CD14-positive monocyte (primary cell): Measurements from ENCODE around the gene TOM1L2. TPM values are rescaled to one million over a fixed set of nuclear protein-coding genes. Genes with fewer than 3 reads are reported as not detected.
"Not testable (repeated sequence)": the region's sequence is repeated elsewhere in the genome, so short reads cannot be mapped to it uniquely, and the experiment has no call there.

Experiments used
- DNase-seq, 3 donors: peaks; one replicate each; pipeline ENCODE4 v3.0.0-alpha.2; 2011 to 2022
- H2AFZ ChIP-seq: 2 replicates; pipeline ENCODE4 v1.6.0; 2012; ENCODE audit warnings: mild to moderate bottlenecking, low read depth, low read length, inconsistent platforms; ENCODE audit not compliant: insufficient read depth, poor library complexity, severe bottlenecking
- H3K27ac ChIP-seq, 2 donors: 1 replicate in 1 of 2; 2 replicates in 1 of 2; pipeline ENCODE4 v1.5.1; 2012 to 2013; ENCODE audit warnings: low read length in 2 of 2, control low read depth in 1 of 2, inconsistent platforms in 1 of 2, low read depth in 1 of 2, mild to moderate bottlenecking in 1 of 2
- H3K27me3 ChIP-seq, 2 donors: one replicate each; pipeline versions ENCODE4 v1.6.0 to v1.6.1; 2011 to 2013; ENCODE audit warnings: low read length in 2 of 2; ENCODE audit not compliant: control insufficient read depth in 2 of 2, insufficient read depth in 2 of 2
- H3K36me3 ChIP-seq, 2 donors: replicated peaks in 1 of 2; 1 replicate in 1 of 2; 2 replicates in 1 of 2; pipeline versions ENCODE4 v1.5.1 to v1.6.1; 2012 to 2013; ENCODE audit warnings: low read length in 2 of 2, control low read depth in 1 of 2, inconsistent platforms in 1 of 2, mild to moderate bottlenecking in 1 of 2; ENCODE audit not compliant: insufficient read depth in 2 of 2, control insufficient read depth in 1 of 2
- H3K4me1 ChIP-seq, 2 donors: 1 replicate in 1 of 2; 2 replicates in 1 of 2; pipeline versions ENCODE4 v1.5.1 to v1.6.1; 2012 to 2013; ENCODE audit warnings: low read length in 2 of 2, control low read depth in 1 of 2, inconsistent platforms in 1 of 2, mild to moderate bottlenecking in 1 of 2, moderate library complexity in 1 of 2; ENCODE audit not compliant: insufficient read depth in 2 of 2, control insufficient read depth in 1 of 2
- H3K4me2 ChIP-seq: replicated peaks from 2 replicates; pipeline ENCODE3; 2012; ENCODE audit warnings: low read length, moderate library complexity, mild to moderate bottlenecking; ENCODE audit not compliant: poor library complexity, severe bottlenecking; ENCODE audit errors: extremely low read depth
- H3K4me3 ChIP-seq, 3 experiments: fragments of 200-600 bp in 1 of 3; sonication (generic) in 1 of 3; replicated peaks in 1 of 3; 1 replicate in 2 of 3; 2 replicates in 1 of 3; pipeline ENCODE4 v1.5.1; 2011 to 2013; ENCODE audit warnings: low read length in 3 of 3, mild to moderate bottlenecking in 3 of 3, control low read depth in 2 of 3, low read depth in 2 of 3, inconsistent platforms in 1 of 3, moderate library complexity in 1 of 3
- H3K79me2 ChIP-seq: 2 replicates; pipeline ENCODE4 v1.6.0; 2012; ENCODE audit warnings: mild to moderate bottlenecking, control low read depth, inconsistent platforms, low read length, moderate library complexity; ENCODE audit not compliant: insufficient read depth
- H3K9ac ChIP-seq: 2 replicates; pipeline ENCODE4 v1.6.0; 2017; ENCODE audit warnings: low read length, mild to moderate bottlenecking; ENCODE audit not compliant: insufficient read depth, poor library complexity, severe bottlenecking
- H3K9me3 ChIP-seq, 2 donors: replicated peaks in 1 of 2; 1 replicate in 1 of 2; 2 replicates in 1 of 2; pipeline versions ENCODE4 v1.5.1 to v1.6.1; 2012 to 2013; ENCODE audit warnings: low read length in 2 of 2, control low read depth in 1 of 2; ENCODE audit not compliant: control insufficient read depth in 1 of 2, insufficient read depth in 1 of 2
- H4K20me1 ChIP-seq: 2 replicates; pipeline ENCODE4 v1.6.0; 2012; ENCODE audit warnings: mild to moderate bottlenecking, low read length, control low read depth, moderate library complexity; ENCODE audit not compliant: insufficient read depth
- H3K27ac Mint-ChIP-seq, 7 donors: one replicate each; pipeline ENCODE4 v1.8.0; 2020; ENCODE audit warnings: mild to moderate bottlenecking in 7 of 7, mixed read lengths in 7 of 7, moderate library complexity in 6 of 7, inconsistent platforms in 2 of 7
- H3K27me3 Mint-ChIP-seq, 3 donors: one replicate each; pipeline ENCODE4 v1.8.0; 2021 to 2022; ENCODE audit warnings: low read depth in 3 of 3, mild to moderate bottlenecking in 3 of 3, mixed read lengths in 3 of 3, moderate library complexity in 3 of 3, inconsistent platforms in 1 of 3
- H3K36me3 Mint-ChIP-seq, 2 donors: one replicate each; pipeline ENCODE4 v1.8.0; 2020; ENCODE audit warnings: mixed read lengths in 2 of 2, inconsistent platforms in 1 of 2, mild to moderate bottlenecking in 1 of 2
- H3K4me1 Mint-ChIP-seq: one replicate; pipeline ENCODE4 v1.8.0; 2020; ENCODE audit warnings: mild to moderate bottlenecking, mixed read lengths
- H3K4me3 Mint-ChIP-seq, 2 donors: one replicate each; pipeline ENCODE4 v1.8.0; 2020; ENCODE audit warnings: mild to moderate bottlenecking in 2 of 2, mixed read lengths in 2 of 2, moderate library complexity in 1 of 2
- H3K9me3 Mint-ChIP-seq, 7 donors: one replicate each; pipeline ENCODE4 v1.8.0; 2020 to 2022; ENCODE audit warnings: mixed read lengths in 7 of 7, mild to moderate bottlenecking in 6 of 7, moderate library complexity in 6 of 7, inconsistent platforms in 2 of 7
- WGBS: methylation state at CpG from one replicate; pipeline ENCODE4 v1.1.5; 2013; ENCODE audit warnings: missing lambda C conversion rate; ENCODE audit not compliant: insufficient coverage; 5-methylcytosine and 5-hydroxymethylcytosine counted together
- intact Hi-C, 2 donors: fragments of 100-400 bp; cut with micrococcal nuclease; formaldehyde crosslinking; loops; one replicate each; pipeline versions ENCODE4 v1.15.0 to v1.15.1; 2023
- polyA plus RNA-seq, 3 donors: library from polyadenylated mRNA; depleted of rRNA in 1 of 3; unstranded in 2 of 3; stranded (reverse) in 1 of 3; fragments of 300-500 nt in 2 of 3; fragments of >200 nt in 1 of 3; fragmentation: Illumina TruSeq in 2 of 3; gene quantifications; 1 replicate in 2 of 3; 2 replicates in 1 of 3; pipeline ENCODE4 v1.2.3, GENCODE V29; 2012 to 2021
- TF ChIP-seq, protein P1 (sequence below): fragments of 200-600 bp; IDR thresholded peaks from one replicate; pipeline ENCODE4 v1.8.0; 2022; ENCODE audit warnings: antibody characterized with exemption, mild to moderate bottlenecking

The TOM1L2 gene
- polyA plus RNA-seq, 3 donors: 1.7 to 28.2 (median 2.8) TPM

- Histone ChIP-seq H3K4me3 (no peak overlapping the region), H2AFZ (no peak overlapping the region), H3K9me3 (no peaks in the 10 kb centered on the region), H4K20me1 (peaks cover 11% of the 10 kb centered on the region), H3K27me3 (no peaks in the 10 kb centered on the region), H3K4me2 (no peak overlapping the region), H3K4me1 (no peaks in the 10 kb centered on the region), H3K27ac (no peak overlapping the region), H3K79me2 (no peaks in the 10 kb centered on the region), H3K9ac (no peak overlapping the region), H3K36me3 (peaks cover 34 to 61% of the 10 kb centered on the region in 2 donors)
- Mint-ChIP-seq H3K27ac (peak overlapping the region in 1 of 7 donors; percentile 13), H3K27me3 (peaks cover 0 to 2% (median 0%) of the 10 kb centered on the region in 3 donors), H3K4me3 (no peak overlapping the region), H3K4me1 (no peaks in the 10 kb centered on the region), H3K36me3 (peaks cover 39 to 50% of the 10 kb centered on the region in 2 donors), H3K9me3 (no peaks in the 10 kb centered on the region)
- WGBS: 76% methylated on average over 7 of the region's 15 CpGs
- intact Hi-C loops: no loop called here
- no peak for DNase-seq
- TF ChIP-seq, protein P1, sequence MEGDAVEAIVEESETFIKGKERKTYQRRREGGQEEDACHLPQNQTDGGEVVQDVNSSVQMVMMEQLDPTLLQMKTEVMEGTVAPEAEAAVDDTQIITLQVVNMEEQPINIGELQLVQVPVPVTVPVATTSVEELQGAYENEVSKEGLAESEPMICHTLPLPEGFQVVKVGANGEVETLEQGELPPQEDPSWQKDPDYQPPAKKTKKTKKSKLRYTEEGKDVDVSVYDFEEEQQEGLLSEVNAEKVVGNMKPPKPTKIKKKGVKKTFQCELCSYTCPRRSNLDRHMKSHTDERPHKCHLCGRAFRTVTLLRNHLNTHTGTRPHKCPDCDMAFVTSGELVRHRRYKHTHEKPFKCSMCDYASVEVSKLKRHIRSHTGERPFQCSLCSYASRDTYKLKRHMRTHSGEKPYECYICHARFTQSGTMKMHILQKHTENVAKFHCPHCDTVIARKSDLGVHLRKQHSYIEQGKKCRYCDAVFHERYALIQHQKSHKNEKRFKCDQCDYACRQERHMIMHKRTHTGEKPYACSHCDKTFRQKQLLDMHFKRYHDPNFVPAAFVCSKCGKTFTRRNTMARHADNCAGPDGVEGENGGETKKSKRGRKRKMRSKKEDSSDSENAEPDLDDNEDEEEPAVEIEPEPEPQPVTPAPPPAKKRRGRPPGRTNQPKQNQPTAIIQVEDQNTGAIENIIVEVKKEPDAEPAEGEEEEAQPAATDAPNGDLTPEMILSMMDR: no peak
Observed at GRCh38 chr17:17808706-17809432, 163.3 kb downstream of the TOM1L2 start.

DNA sequence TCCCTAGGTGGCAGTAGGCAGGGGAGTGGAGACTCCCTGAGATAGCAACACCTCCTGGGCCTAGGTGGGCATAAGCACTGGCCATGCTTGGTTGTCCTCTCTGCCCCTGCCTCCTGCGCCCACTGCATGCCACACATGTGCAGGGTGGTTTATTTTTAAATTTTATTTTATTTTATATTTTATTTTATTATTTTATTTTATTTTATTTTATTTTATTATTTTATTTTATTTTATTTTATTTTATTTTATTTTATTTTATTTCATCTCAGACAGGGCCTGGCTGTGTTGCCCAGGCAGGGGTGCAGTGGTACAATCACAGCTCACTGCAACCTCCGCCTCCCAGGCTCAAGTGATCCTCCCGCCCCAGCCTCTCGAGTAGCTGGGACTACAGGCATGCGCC is 164.0 kb downstream of the TOM1L2 start:
- Histone ChIP-seq H4K20me1 (peaks cover 11% of the 10 kb centered on the region), H3K36me3 (peaks cover 37 to 57% of the 10 kb centered on the region in 2 donors)
- H3K9ac ChIP-seq, H3K27me3 ChIP-seq, intact Hi-C loops, H3K4me3 Mint-ChIP-seq, DNase-seq, H3K27me3 Mint-ChIP-seq, H2AFZ ChIP-seq, H3K9me3 Mint-ChIP-seq, H3K4me1 Mint-ChIP-seq, H3K4me1 ChIP-seq, H3K79me2 ChIP-seq, H3K4me3 ChIP-seq, H3K4me2 ChIP-seq, H3K27ac ChIP-seq, H3K9me3 ChIP-seq: not testable (repeated sequence)
- peak overlapping the region in 1 of 7 donors; percentile 13 for H3K27ac Mint-ChIP-seq
- no CpG with 5 or more reads among the region's 5 CpGs for WGBS
- H3K36me3 Mint-ChIP-seq: peaks cover 44 to 51% of the 10 kb centered on the region in 2 donors
